ENCODE data around the gene CXCL8.

DNA sequence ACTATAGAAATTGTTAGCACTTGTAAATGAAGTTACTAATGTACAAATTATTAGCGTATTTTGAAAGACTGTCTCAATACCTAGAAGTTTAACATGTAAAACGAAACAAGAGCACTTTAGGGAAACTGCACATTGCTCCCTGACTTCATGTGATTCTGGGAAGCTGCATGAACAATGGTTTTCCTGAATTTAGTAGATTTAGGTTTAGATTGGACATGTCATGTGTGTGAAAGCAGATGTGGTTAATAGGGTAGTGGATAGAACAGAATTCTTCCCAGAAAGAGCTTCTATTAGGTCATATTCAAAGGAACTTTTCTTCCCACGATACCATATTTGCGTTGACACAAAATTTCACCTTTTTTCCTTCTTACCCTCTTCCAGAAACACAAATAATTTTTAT lies 14.9 kb upstream of the CXCL8 start:
- TF ChIP-seq, protein P1, sequence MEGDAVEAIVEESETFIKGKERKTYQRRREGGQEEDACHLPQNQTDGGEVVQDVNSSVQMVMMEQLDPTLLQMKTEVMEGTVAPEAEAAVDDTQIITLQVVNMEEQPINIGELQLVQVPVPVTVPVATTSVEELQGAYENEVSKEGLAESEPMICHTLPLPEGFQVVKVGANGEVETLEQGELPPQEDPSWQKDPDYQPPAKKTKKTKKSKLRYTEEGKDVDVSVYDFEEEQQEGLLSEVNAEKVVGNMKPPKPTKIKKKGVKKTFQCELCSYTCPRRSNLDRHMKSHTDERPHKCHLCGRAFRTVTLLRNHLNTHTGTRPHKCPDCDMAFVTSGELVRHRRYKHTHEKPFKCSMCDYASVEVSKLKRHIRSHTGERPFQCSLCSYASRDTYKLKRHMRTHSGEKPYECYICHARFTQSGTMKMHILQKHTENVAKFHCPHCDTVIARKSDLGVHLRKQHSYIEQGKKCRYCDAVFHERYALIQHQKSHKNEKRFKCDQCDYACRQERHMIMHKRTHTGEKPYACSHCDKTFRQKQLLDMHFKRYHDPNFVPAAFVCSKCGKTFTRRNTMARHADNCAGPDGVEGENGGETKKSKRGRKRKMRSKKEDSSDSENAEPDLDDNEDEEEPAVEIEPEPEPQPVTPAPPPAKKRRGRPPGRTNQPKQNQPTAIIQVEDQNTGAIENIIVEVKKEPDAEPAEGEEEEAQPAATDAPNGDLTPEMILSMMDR (IDR thresholded peaks at IDR 0.05): no peak
- no peak for TF ChIP-seq POLR2A (IDR thresholded peaks at IDR 0.05)
